Esophagus squamous epithelium (tissue), 4 donors: Measurements from ENCODE around the gene HECTD4.

Experiments used
- POLR2A ChIP-seq, 4 donors: fragments of 450-650 bp; IDR thresholded peaks; one replicate each; pipeline ENCODE4 v1.6.1; 2017; ENCODE audit warnings: antibody characterized with exemption in 4 of 4, mild to moderate bottlenecking in 4 of 4, moderate library complexity in 3 of 4
- TF ChIP-seq, protein P1 (sequence below), 6 experiments: fragments of 450-650 bp in 4 of 6; fragments of 200-600 bp in 2 of 6; sonication (generic) in 2 of 6; IDR thresholded peaks; one replicate each; pipeline ENCODE4 v1.5.1; 2016 to 2019; ENCODE audit warnings: antibody characterized with exemption in 6 of 6, mild to moderate bottlenecking in 4 of 6, moderate library complexity in 4 of 6

DNA sequence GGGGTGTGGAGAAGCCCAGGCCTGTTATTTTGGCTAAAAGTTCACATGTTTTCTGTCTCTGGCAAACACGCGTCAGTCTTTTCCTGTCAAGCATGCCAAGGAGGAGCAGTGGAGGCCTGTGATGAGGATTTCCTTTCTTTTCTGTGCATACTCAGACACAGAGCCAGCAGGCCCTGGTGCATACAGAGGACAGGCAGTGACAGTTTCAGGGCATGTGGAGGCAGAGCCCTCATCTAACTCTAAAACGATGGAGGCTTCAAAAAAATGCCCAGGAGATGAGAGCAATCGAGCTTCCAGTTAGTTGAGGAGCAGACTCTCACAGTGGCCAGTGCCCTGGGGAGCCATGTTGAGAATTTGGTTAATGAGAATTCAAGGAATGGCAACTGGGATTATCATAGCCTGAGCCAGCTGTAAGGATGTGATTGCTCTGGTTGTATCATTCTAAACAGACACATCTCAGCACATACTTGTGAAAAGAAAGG, 190.3 kb downstream of the HECTD4 start:
- TF ChIP-seq, protein P1, sequence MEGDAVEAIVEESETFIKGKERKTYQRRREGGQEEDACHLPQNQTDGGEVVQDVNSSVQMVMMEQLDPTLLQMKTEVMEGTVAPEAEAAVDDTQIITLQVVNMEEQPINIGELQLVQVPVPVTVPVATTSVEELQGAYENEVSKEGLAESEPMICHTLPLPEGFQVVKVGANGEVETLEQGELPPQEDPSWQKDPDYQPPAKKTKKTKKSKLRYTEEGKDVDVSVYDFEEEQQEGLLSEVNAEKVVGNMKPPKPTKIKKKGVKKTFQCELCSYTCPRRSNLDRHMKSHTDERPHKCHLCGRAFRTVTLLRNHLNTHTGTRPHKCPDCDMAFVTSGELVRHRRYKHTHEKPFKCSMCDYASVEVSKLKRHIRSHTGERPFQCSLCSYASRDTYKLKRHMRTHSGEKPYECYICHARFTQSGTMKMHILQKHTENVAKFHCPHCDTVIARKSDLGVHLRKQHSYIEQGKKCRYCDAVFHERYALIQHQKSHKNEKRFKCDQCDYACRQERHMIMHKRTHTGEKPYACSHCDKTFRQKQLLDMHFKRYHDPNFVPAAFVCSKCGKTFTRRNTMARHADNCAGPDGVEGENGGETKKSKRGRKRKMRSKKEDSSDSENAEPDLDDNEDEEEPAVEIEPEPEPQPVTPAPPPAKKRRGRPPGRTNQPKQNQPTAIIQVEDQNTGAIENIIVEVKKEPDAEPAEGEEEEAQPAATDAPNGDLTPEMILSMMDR (IDR thresholded peaks at IDR 0.05), result no peak
- no peak for TF ChIP-seq POLR2A (IDR thresholded peaks at IDR 0.05)
